Fibroblast of skin of scalp (primary cell): Measurements from ENCODE around the gene CAVIN1. TPM values are rescaled to one million over a fixed set of nuclear protein-coding genes. Genes with fewer than 3 reads are reported as not detected.
"Not testable (repeated sequence)": the region's sequence is repeated elsewhere in the genome, so short reads cannot be mapped to it uniquely, and the experiment has no call there.

Experiments
- DNase-seq: peaks from one replicate; pipeline ENCODE4 v3.0.0-alpha.2; 2013
- polyA plus RNA-seq, 2 experiments: library from polyadenylated mRNA; unstranded; fragments of 120-200 nt; gene quantifications; one replicate each; pipeline ENCODE4 v1.2.1, GENCODE V29; 2013; ENCODE audit not compliant: insufficient read length in 2 of 2

CAVIN1 gene
- polyA plus RNA-seq (2013, experiment 1 of 2; ENCODE audit: insufficient read length): 1,025 TPM
- 970 TPM for polyA plus RNA-seq (2013, experiment 2 of 2; ENCODE audit: insufficient read length)

GRCh38 chr17:42422958-42423712 lies at the start of gene CAVIN1:
CAVIN1 (minus strand) TSS chr17:42423256; CDS start chr17:42423097, 159 bp downstream.
- DNase-seq: peak; percentile 100

- DNase-seq: no peak
Observed at GRCh38 chr17:42467889-42468288, 44.8 kb upstream of the CAVIN1 start.

- DNase-seq: no peak
Observed at GRCh38 chr17:42463976-42464400, 40.9 kb upstream of the CAVIN1 start.

GRCh38 chr17:42460371-42460770 lies 37.3 kb upstream of the CAVIN1 start:
- DNase-seq: no peak

- DNase-seq: peak; percentile 51
Observed at GRCh38 chr17:42459801-42460281, 36.8 kb upstream of the CAVIN1 start.

- peak; percentile 46 for DNase-seq
Observed at GRCh38 chr17:42459256-42459800, 36.3 kb upstream of the CAVIN1 start.

- DNase-seq: peak; percentile 83
Observed at GRCh38 chr17:42458497-42459255, 35.6 kb upstream of the CAVIN1 start, which contains the start of gene ATP6V0A1. ATP6V0A1 (plus strand) TSS chr17:42458878; CDS start chr17:42460895, 2,017 bp downstream.

GRCh38 chr17:42457107-42457792 lies 34.2 kb upstream of the CAVIN1 start:
- no peak for DNase-seq

- peak; percentile 73 for DNase-seq
Observed at GRCh38 chr17:42456223-42457106, 33.4 kb upstream of the CAVIN1 start.

- not testable (repeated sequence) for DNase-seq
Observed at GRCh38 chr17:42454987-42455386, 31.9 kb upstream of the CAVIN1 start.

GRCh38 chr17:42453439-42453838 lies 30.4 kb upstream of the CAVIN1 start:
- DNase-seq: no peak

GRCh38 chr17:42451270-42451669 lies 28.2 kb upstream of the CAVIN1 start:
- DNase-seq: not testable (repeated sequence)

- not testable (repeated sequence) for DNase-seq
Observed at GRCh38 chr17:42449838-42450237, 26.8 kb upstream of the CAVIN1 start.

GRCh38 chr17:42449176-42449575 lies 26.1 kb upstream of the CAVIN1 start:
- DNase-seq: not testable (repeated sequence)

GRCh38 chr17:42442196-42442565 lies 19.1 kb upstream of the CAVIN1 start:
- no peak for DNase-seq

- DNase-seq: no peak
Observed at GRCh38 chr17:42441371-42442195, 18.5 kb upstream of the CAVIN1 start.

GRCh38 chr17:42438600-42439567 lies 15.8 kb upstream of the CAVIN1 start:
- no peak for DNase-seq

GRCh38 chr17:42436391-42436790 lies 13.3 kb upstream of the CAVIN1 start:
- peak; percentile 98 for DNase-seq

GRCh38 chr17:42431758-42432161 lies 8.7 kb upstream of the CAVIN1 start:
- DNase-seq: no peak
